GM12878 (cell line): Measurements from ENCODE around the gene FBXW12.
"Not testable (repeated sequence)": the region's sequence is repeated elsewhere in the genome, so short reads cannot be mapped to it uniquely, and the experiment has no call there.

Experiments used
- ATF2 ChIP-seq: IDR thresholded peaks from 2 replicates; pipeline ENCODE4 v1.6.1; 2012; ENCODE audit warnings: low read length, inconsistent platforms
- EED ChIP-seq: sonication (generic); IDR thresholded peaks from 2 replicates; pipeline ENCODE4 v1.6.1; 2016; ENCODE audit warnings: antibody characterized with exemption, low read depth
- EP300 ChIP-seq, 2 experiments: fragments of 150-350 bp in 1 of 2; IDR thresholded peaks; 2 replicates each; pipeline ENCODE4 v1.6.1; 2011 to 2012; ENCODE audit warnings: low read depth in 2 of 2, low read length in 2 of 2, borderline replicate concordance in 1 of 2, improper control_type of control experiment in 1 of 2, inconsistent platforms in 1 of 2; ENCODE audit not compliant: control insufficient read depth in 1 of 2
- HSF1 ChIP-seq: fragments of 150-350 bp; IDR thresholded peaks from 2 replicates; pipeline ENCODE4 v1.6.1; 2014; ENCODE audit warnings: mild to moderate bottlenecking, low read depth, low read length
- MAX ChIP-seq: IDR thresholded peaks from 2 replicates; pipeline ENCODE4 v1.6.1; 2012; ENCODE audit warnings: low read depth, low read length, improper control_type of control experiment
- PRDM15 ChIP-seq: fragments of 450-650 bp; formaldehyde crosslinking; IDR thresholded peaks from 2 replicates; pipeline ENCODE4 v1.4.0; 2020; ENCODE audit warnings: mild to moderate bottlenecking, moderate library complexity
- RFX5 ChIP-seq: IDR thresholded peaks from 2 replicates; pipeline ENCODE4 v1.6.1; 2011; ENCODE audit warnings: low read depth, low read length, improper control_type of control experiment
- ZBTB11 ChIP-seq: fragments of 450-650 bp; formaldehyde crosslinking; IDR thresholded peaks from 2 replicates; pipeline ENCODE4 v1.5.0; 2022; ENCODE audit warnings: mild to moderate bottlenecking, missing genetic modification characterization
- TF ChIP-seq, protein P1 (sequence below), 3 experiments: IDR thresholded peaks in 2 of 3; conservative IDR thresholded peaks in 1 of 3; 2 replicates each; pipeline ENCODE4 v1.5.1; 2011; ENCODE audit warnings: low read depth in 3 of 3, low read length in 3 of 3, mild to moderate bottlenecking in 3 of 3, control low read depth in 2 of 3, moderate library complexity in 2 of 3, inconsistent platforms in 1 of 3, mixed read lengths in 1 of 3; ENCODE audit not compliant: control insufficient read depth in 2 of 3, insufficient read depth in 1 of 3; ENCODE audit errors: extremely low read depth in 1 of 3
- TF ChIP-seq, protein P2 (sequence below): fragments of 450-650 bp; IDR thresholded peaks from 2 replicates; pipeline ENCODE4 v1.6.1; 2014; ENCODE audit warnings: mild to moderate bottlenecking

DNA sequence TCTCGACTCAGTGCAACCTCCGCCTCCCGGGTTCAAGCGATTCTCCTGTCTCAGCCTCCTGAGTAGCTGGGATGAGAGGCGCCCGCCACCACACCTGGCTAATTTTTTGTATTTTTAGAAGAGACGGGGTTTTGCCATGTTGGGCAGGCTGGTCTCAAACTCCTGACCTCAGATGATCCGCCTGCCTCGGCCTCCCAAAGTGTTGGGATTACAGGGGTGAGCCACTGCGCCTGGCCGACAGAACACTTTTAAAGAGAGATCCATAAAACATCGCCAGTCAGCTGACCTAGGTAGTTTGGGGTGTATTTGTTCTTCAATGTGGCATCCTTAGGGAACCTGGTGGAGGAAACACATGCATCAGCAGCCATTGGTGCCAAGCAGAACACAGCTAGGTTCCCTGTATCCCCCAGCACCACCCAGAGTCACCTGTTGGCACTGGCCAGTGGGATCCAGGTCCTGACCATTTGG lies 29.4 kb downstream of the FBXW12 start:
- not testable (repeated sequence) for TF ChIP-seq PRDM15 (CRISPR knock-in tag); ZBTB11; EED; ATF2; MAX; EP300 (IDR thresholded peaks at IDR 0.05; ENCODE audit: borderline replicate concordance in 1 of 2, control insufficient read depth in 1 of 2, low read depth in 2 of 2, low read length in 2 of 2); HSF1; RFX5
- TF ChIP-seq, protein P1, sequence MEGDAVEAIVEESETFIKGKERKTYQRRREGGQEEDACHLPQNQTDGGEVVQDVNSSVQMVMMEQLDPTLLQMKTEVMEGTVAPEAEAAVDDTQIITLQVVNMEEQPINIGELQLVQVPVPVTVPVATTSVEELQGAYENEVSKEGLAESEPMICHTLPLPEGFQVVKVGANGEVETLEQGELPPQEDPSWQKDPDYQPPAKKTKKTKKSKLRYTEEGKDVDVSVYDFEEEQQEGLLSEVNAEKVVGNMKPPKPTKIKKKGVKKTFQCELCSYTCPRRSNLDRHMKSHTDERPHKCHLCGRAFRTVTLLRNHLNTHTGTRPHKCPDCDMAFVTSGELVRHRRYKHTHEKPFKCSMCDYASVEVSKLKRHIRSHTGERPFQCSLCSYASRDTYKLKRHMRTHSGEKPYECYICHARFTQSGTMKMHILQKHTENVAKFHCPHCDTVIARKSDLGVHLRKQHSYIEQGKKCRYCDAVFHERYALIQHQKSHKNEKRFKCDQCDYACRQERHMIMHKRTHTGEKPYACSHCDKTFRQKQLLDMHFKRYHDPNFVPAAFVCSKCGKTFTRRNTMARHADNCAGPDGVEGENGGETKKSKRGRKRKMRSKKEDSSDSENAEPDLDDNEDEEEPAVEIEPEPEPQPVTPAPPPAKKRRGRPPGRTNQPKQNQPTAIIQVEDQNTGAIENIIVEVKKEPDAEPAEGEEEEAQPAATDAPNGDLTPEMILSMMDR (IDR thresholded peaks at IDR 0.05 in 2 of 3, conservative IDR thresholded peaks at IDR 0.05 in 1 of 3; ENCODE audit: control insufficient read depth in 2 of 3, extremely low read depth in 1 of 3, insufficient read depth in 1 of 3, low read depth in 3 of 3, low read length in 3 of 3): not testable (repeated sequence)
- TF ChIP-seq, protein P2, sequence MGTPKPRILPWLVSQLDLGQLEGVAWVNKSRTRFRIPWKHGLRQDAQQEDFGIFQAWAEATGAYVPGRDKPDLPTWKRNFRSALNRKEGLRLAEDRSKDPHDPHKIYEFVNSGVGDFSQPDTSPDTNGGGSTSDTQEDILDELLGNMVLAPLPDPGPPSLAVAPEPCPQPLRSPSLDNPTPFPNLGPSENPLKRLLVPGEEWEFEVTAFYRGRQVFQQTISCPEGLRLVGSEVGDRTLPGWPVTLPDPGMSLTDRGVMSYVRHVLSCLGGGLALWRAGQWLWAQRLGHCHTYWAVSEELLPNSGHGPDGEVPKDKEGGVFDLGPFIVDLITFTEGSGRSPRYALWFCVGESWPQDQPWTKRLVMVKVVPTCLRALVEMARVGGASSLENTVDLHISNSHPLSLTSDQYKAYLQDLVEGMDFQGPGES: not testable (repeated sequence)
